ENCODE results near the gene HLA-DMA. TPM values are rescaled to one million over a fixed set of nuclear protein-coding genes. Genes with fewer than 3 reads are reported as not detected.

Gene HLA-DMA
- total and polyA plus RNA-seq, 2 of the 13 experiments (the other 11 are each of a cell fraction or from before 2014, with no cell fraction given), result 0.70 to 0.71 TPM

DNA sequence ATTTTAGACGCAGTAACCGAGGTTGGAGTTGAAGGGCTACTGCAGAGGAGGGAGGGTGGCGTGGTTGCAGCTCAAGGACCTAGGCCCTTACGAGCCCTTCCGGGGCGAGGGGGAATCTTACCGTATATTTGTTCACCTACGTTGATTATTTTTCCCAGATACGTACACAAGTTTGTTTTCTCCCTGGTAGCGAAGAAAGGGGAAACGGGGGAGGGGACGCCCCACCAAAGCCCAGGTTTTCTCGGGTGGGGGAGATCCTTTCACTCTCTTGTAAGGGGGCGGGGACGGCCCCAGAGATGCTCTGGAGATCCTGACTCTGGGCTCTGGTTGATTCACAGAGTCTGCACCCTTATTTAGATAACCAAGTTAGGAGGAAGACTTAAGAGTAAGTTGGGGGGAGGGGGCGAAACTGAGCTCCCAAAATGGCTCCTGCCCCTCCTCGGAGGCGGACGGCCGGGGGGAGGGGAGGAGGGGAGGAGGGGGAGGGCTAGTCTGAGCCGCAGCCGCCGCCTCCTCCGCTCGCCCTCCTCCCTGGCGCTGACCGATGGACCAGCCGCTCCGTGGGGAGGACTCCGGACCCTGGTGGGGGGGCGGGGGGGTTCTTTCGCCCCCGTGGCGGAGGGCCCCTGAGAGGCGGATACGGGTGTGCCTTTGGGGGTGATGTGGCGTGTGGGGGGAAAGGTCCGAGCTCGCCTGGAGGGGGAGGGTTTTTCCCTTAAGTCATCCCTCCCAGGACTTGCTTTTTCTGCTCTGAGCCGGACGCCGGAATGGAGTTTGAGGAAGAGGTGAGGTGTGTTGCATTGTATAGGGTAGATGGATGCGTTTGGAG, 17.7 kb upstream of the HLA-DMA start (continued):
- TF ChIP-seq CSRNP1 (CRISPR knock-in tag; IDR thresholded peaks at IDR 0.05), result no peak
- TF ChIP-seq WIZ (CRISPR knock-in tag; IDR thresholded peaks at IDR 0.05), result no peak
- no peak for TF ChIP-seq FLYWCH1 (CRISPR knock-in tag; IDR thresholded peaks at IDR 0.05)
- TF ChIP-seq, protein P1, sequence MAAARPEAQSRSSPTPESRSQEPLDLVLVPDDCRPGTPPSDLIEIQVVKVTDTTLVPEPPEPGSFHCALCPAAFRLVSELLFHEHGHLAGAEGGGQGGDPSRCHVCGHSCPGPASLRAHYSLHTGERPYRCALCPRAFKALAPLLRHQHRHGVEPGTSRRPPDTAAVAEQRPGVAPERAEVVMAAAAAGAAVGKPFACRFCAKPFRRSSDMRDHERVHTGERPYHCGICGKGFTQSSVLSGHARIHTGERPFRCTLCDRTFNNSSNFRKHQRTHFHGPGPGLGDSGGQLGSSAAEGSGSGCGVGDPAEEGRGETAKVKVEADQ (CRISPR knock-in tag; IDR thresholded peaks at IDR 0.05; ENCODE audit: borderline replicate concordance), result no peak
- no peak for TF ChIP-seq RXRA (CRISPR knock-in tag; IDR thresholded peaks at IDR 0.05)
- no peak for TF ChIP-seq ZSCAN21 (CRISPR knock-in tag; IDR thresholded peaks at IDR 0.05; ENCODE audit: borderline replicate concordance)
- no peak; the same call in 1 of the 2 replicates for TF ChIP-seq ZNF264 (CRISPR knock-in tag; IDR thresholded peaks at IDR 0.05)
- TF ChIP-seq FOXO4 (CRISPR knock-in tag; conservative IDR thresholded peaks at IDR 0.05), result 0 out of 2 replicates have a peak, but pooled peaks have one; percentile 76
- no peak for TF ChIP-seq ZNF547 (CRISPR knock-in tag; IDR thresholded peaks at IDR 0.05)
- TF ChIP-seq, protein P2, sequence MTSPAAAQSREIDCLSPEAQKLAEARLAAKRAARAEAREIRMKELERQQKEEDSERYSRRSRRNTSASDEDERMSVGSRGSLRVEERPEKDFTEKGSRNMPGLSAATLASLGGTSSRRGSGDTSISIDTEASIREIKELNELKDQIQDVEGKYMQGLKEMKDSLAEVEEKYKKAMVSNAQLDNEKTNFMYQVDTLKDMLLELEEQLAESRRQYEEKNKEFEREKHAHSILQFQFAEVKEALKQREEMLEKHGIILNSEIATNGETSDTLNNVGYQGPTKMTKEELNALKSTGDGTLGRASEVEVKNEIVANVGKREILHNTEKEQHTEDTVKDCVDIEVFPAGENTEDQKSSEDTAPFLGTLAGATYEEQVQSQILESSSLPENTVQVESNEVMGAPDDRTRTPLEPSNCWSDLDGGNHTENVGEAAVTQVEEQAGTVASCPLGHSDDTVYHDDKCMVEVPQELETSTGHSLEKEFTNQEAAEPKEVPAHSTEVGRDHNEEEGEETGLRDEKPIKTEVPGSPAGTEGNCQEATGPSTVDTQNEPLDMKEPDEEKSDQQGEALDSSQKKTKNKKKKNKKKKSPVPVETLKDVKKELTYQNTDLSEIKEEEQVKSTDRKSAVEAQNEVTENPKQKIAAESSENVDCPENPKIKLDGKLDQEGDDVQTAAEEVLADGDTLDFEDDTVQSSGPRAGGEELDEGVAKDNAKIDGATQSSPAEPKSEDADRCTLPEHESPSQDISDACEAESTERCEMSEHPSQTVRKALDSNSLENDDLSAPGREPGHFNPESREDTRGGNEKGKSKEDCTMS (CRISPR knock-in tag; conservative IDR thresholded peaks at IDR 0.05), result no peak
- TF ChIP-seq ZNF550 (CRISPR knock-in tag; IDR thresholded peaks at IDR 0.05; ENCODE audit: borderline replicate concordance), result no peak
- TF ChIP-seq ZNF235 (CRISPR knock-in tag; IDR thresholded peaks at IDR 0.05; ENCODE audit: borderline replicate concordance), result no peak; the same call in 1 of the 2 replicates
- no peak; the same call in 1 of the 2 replicates for TF ChIP-seq ZNF460 (CRISPR knock-in tag; IDR thresholded peaks at IDR 0.05; ENCODE audit: borderline replicate concordance)
- TF ChIP-seq DDIT3 (CRISPR knock-in tag; IDR thresholded peaks at IDR 0.05), result no peak
- TF ChIP-seq JARID2 (CRISPR knock-in tag; IDR thresholded peaks at IDR 0.05; ENCODE audit: insufficient replicate concordance), result no peak
- TF ChIP-seq ZKSCAN1 (IDR thresholded peaks at IDR 0.05; ENCODE audit: low read length), result no peak
- TF ChIP-seq SRSF9 (IDR thresholded peaks at IDR 0.05; ENCODE audit: borderline replicate concordance, insufficient read depth, low read depth, low read length, poor library complexity, severe bottlenecking), result no peak
- no peak for TF ChIP-seq ZNF180 (CRISPR knock-in tag; IDR thresholded peaks at IDR 0.05; ENCODE audit: borderline replicate concordance, low read depth)
- no peak for TF ChIP-seq FOXK2 (IDR thresholded peaks at IDR 0.05)
